CD8-positive, alpha-beta memory T cell (primary cell): Measurements from ENCODE around the gene TPST2. TPM values are rescaled to one million over a fixed set of nuclear protein-coding genes. Genes with fewer than 3 reads are reported as not detected.

ENCODE experiments used
- CTCF ChIA-PET: fragments of 350-600 bp; sonication (Branson Sonifier 250); formaldehyde crosslinking; loops from one replicate; lab custom pipeline; 2021; ENCODE audit warnings: antibody characterized with exemption; lab: Charles Lee
- POLR2A ChIA-PET: fragments of 350-600 bp; sonication (Branson Sonifier 250); formaldehyde crosslinking; loops from one replicate; lab custom pipeline; 2021; ENCODE audit warnings: antibody characterized with exemption; lab: Charles Lee
- DNase-seq, 5 donors: peaks; one replicate each; pipeline versions ENCODE4 v3.0.0 to v3.0.0-alpha.2; 2020 to 2022; ENCODE audit warnings: mixed read lengths in 1 of 5
- H3K27ac ChIP-seq: one replicate; pipeline ENCODE4 v1.7.0; 2013; ENCODE audit warnings: low read depth, mild to moderate bottlenecking, low read length, moderate library complexity
- H3K27me3 ChIP-seq: 2 replicates; pipeline ENCODE4 v1.7.0; 2013; ENCODE audit warnings: low read length, mild to moderate bottlenecking; ENCODE audit not compliant: insufficient read depth, poor library complexity, severe bottlenecking
- H3K36me3 ChIP-seq: 2 replicates; pipeline ENCODE4 v1.7.0; 2013; ENCODE audit warnings: mild to moderate bottlenecking, low read length, moderate library complexity; ENCODE audit not compliant: insufficient read depth
- H3K4me1 ChIP-seq: 2 replicates; pipeline ENCODE4 v1.7.0; 2013; ENCODE audit warnings: mild to moderate bottlenecking, low read length, moderate library complexity; ENCODE audit not compliant: insufficient read depth
- H3K4me3 ChIP-seq: 2 replicates; pipeline ENCODE4 v1.7.0; 2013; ENCODE audit warnings: mild to moderate bottlenecking, low read length
- H3K9me3 ChIP-seq: 2 replicates; pipeline ENCODE4 v1.7.0; 2013; ENCODE audit warnings: mild to moderate bottlenecking, low read length
- H3K27ac Mint-ChIP-seq, 8 donors: one replicate each; pipeline ENCODE4 v1.8.0; 2020 to 2021; ENCODE audit warnings: mixed read lengths in 8 of 8, mild to moderate bottlenecking in 6 of 8, inconsistent platforms in 3 of 8, moderate library complexity in 3 of 8
- H3K27me3 Mint-ChIP-seq, 2 donors: one replicate each; pipeline ENCODE4 v1.8.0; 2020 to 2021; ENCODE audit warnings: mixed read lengths in 2 of 2, mild to moderate bottlenecking in 1 of 2, moderate library complexity in 1 of 2
- H3K36me3 Mint-ChIP-seq, 3 donors: one replicate each; pipeline ENCODE4 v1.8.0; 2020 to 2021; ENCODE audit warnings: mixed read lengths in 3 of 3, inconsistent platforms in 1 of 3, mild to moderate bottlenecking in 1 of 3
- H3K4me1 Mint-ChIP-seq, 3 donors: one replicate each; pipeline ENCODE4 v1.8.0; 2020 to 2021; ENCODE audit warnings: mixed read lengths in 3 of 3, inconsistent platforms in 1 of 3, mild to moderate bottlenecking in 1 of 3
- H3K4me3 Mint-ChIP-seq, 7 donors: one replicate each; pipeline ENCODE4 v1.8.0; 2020 to 2021; ENCODE audit warnings: mixed read lengths in 7 of 7, mild to moderate bottlenecking in 6 of 7, moderate library complexity in 4 of 7, inconsistent platforms in 2 of 7
- H3K9me3 Mint-ChIP-seq, 5 donors: one replicate each; pipeline ENCODE4 v1.8.0; 2020 to 2022; ENCODE audit warnings: mixed read lengths in 5 of 5, mild to moderate bottlenecking in 3 of 5, moderate library complexity in 2 of 5, inconsistent platforms in 1 of 5
- polyA plus RNA-seq: library from polyadenylated mRNA; unstranded; fragments of 300-500 nt; fragmentation: Illumina TruSeq; gene quantifications from one replicate; pipeline ENCODE4 v1.2.3, GENCODE V29; 2021
- total RNA-seq, 2 experiments: library from RNA; stranded (reverse); gene quantifications; one replicate each; pipeline ENCODE4 v1.2.3, GENCODE V29; 2021

Gene TPST2
- 10 to 100 TPM; 36.7 to 37.3 TPM for total RNA-seq
- 201 TPM for polyA plus RNA-seq

DNA sequence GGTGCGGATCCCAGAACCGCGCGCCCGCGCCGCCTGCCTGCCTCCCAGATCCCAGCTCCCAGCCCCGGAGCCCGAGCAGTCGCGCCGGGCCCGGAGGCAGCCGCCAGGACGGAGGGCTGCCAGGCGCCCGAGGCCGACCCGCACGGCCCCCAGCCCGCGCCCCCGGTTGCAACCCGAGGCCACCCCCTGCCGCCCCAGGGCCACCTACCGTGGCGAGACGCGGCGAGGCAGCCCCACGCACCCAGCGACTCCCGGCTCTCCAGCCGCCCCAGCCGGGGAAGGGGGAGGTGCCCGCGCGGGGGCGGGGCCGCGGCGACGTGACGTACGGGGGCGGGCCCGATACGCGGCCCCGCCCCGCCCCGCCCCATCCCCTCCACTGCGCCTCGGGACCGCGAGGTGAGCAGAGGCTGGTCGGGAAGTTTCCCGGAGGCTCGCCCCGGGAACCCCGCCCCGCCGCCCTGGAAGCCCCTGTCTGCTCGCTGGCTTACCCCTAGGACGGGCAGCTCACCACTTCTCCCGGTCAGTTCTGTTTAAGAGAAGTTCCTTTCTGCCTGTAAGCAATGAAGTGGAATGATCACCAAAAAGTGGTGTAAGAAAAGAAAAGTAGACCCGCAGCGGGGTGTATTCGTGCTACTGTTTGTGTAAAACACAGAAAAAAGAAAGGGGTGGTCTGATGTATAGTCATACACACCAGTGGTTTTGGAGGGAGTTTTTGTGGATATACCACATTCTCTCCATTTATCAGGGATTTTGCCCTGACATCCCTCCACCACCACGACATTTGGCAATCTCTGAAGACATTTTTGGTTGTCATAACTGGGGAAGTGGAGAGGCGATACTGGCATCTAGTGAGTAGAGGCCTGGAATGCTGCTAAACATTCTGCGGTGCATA is at the start of gene TPST2:
TSS of gene TPST2 (minus strand) at position 288 of the 892 bp plus-strand sequence. CDS start 48,502 bp downstream, outside the sequence.
- Histone ChIP-seq H3K27me3 (no peaks in the 10 kb centered on the region), H3K4me3 (peak within 1 kb of the TSS; percentile 83), H3K9me3 (no peaks in the 10 kb centered on the region), H3K4me1 (peaks cover 69% of the 10 kb centered on the region), H3K36me3 (no peaks in the 10 kb centered on the region), H3K27ac (peak within 1 kb of the TSS; percentile 78)
- peak within 1 kb of the TSS; percentile 90 to 98 (median 95) for H3K27ac Mint-ChIP-seq
- ChIA-PET CTCF (interaction anchor here (1.0 kb wide), 1 partner anchor 87 kb away, joined by 3 read pairs; no protein-coding TSS in a partner anchor), POLR2A (interaction anchor here (1.0 kb wide), 1 partner anchor 83 kb away, joined by 3 read pairs; no protein-coding TSS in a partner anchor)
- no peaks in the 10 kb centered on the region for H3K27me3 Mint-ChIP-seq
- H3K4me1 Mint-ChIP-seq: peaks cover 74 to 90% (median 83%) of the 10 kb centered on the region in 3 donors
- H3K9me3 Mint-ChIP-seq: no peaks in the 10 kb centered on the region
- peaks cover 0 to 21% (median 0%) of the 10 kb centered on the region in 3 donors for H3K36me3 Mint-ChIP-seq
- peak within 1 kb of the TSS; percentile 95 to 98 (median 96) for H3K4me3 Mint-ChIP-seq
- DNase-seq: peak; percentile 74 to 85 (median 78)

DNA sequence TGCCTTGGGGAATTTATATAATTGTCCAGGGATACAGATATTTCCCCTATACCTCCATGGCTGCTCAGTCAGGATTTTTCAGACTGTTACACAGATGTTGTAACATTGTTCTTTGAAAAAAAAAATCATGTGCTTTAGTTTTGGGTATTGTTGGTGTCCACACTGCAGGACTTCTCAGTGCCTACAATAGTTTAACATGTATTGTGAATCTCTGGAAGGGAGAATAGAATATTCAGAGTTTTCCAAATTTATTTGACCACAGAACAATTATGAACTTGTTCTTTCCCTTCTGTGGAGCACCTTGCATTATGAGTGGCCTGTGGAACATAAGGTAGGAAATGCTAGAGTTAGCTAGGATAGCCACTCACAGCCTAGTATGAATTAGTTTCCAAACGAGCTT is 46.4 kb upstream of the TPST2 start:
- no peak overlapping the region for H3K4me3 Mint-ChIP-seq
- ChIA-PET CTCF (no interaction called here), POLR2A (no interaction called here)
- H3K27me3 Mint-ChIP-seq: no peaks in the 10 kb centered on the region
- no peaks in the 10 kb centered on the region for H3K27me3 ChIP-seq
- no peak for DNase-seq
- H3K27ac Mint-ChIP-seq: peak overlapping the region in 2 of 8 donors; percentile 30 to 65
- peaks cover 21 to 41% (median 24%) of the 10 kb centered on the region in 3 donors for H3K4me1 Mint-ChIP-seq
- H3K4me3 ChIP-seq: no peak overlapping the region
- no peak overlapping the region for H3K27ac ChIP-seq
- peaks cover 11% of the 10 kb centered on the region for H3K4me1 ChIP-seq
- H3K9me3 Mint-ChIP-seq: no peaks in the 10 kb centered on the region
- H3K36me3 Mint-ChIP-seq: peaks cover 0 to 3% (median 0%) of the 10 kb centered on the region in 3 donors
- H3K9me3 ChIP-seq: no peaks in the 10 kb centered on the region
- no peaks in the 10 kb centered on the region for H3K36me3 ChIP-seq

DNA sequence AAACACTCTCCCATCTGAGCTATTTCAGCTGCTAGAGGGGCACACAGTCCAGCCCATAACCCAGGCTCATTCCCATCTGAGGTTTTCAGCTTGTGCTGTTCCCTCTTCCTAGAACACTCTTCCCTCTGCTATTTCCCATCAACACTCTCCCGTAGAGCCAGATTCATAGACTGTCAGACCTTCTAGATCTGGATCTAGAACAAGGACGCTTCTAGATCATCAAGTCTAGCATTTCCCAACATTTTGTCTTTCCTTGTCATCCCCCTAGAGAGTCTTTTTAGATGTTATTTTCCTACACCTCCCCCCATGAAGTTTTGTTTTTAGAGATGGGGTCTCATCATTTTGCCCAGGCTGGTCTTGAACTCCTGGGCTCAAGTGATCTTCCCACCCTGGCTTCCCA is 45.2 kb upstream of the TPST2 start:
- no peaks in the 10 kb centered on the region for H3K4me1 ChIP-seq
- H3K9me3 Mint-ChIP-seq: peaks cover 0 to 4% (median 0%) of the 10 kb centered on the region in 5 donors
- peak overlapping the region in 1 of 8 donors; percentile 38 for H3K27ac Mint-ChIP-seq
- H3K27ac ChIP-seq: no peak overlapping the region
- ChIA-PET POLR2A (no interaction called here), CTCF (no interaction called here)
- H3K36me3 Mint-ChIP-seq: peaks cover 0 to 3% (median 0%) of the 10 kb centered on the region in 3 donors
- peaks cover 13 to 30% (median 14%) of the 10 kb centered on the region in 3 donors for H3K4me1 Mint-ChIP-seq
- no peak overlapping the region for H3K4me3 Mint-ChIP-seq
- DNase-seq: no peak
- H3K36me3 ChIP-seq: no peaks in the 10 kb centered on the region
- no peaks in the 10 kb centered on the region for H3K9me3 ChIP-seq
- H3K4me3 ChIP-seq: no peak overlapping the region
- no peaks in the 10 kb centered on the region for H3K27me3 Mint-ChIP-seq
- no peaks in the 10 kb centered on the region for H3K27me3 ChIP-seq

DNA sequence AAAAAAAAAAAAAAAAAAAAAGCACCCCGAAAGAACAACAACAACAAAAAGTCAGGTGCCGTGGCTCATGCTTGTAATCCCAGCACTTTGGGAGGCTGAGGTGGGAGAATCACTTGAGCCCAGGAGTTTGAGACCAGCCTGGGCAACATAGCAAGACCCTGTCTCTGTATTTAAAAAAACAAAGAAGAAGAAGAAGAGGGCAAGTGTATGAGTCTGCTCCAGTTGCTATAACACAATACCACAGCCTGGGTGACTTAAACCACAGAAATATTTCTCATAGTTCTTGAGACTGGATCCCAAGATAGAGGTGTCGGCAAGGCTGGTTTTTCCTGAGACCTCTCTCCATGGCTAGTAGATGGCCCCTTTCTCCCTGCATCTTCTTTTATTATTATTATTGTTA is 44.3 kb upstream of the TPST2 start:
- Mint-ChIP-seq H3K36me3 (peaks cover 0 to 3% (median 0%) of the 10 kb centered on the region in 3 donors), H3K27ac (no peak overlapping the region), H3K27me3 (no peaks in the 10 kb centered on the region), H3K4me3 (no peak overlapping the region), H3K9me3 (peaks cover 0 to 4% (median 0%) of the 10 kb centered on the region in 5 donors), H3K4me1 (peaks cover 10 to 25% (median 14%) of the 10 kb centered on the region in 3 donors)
- ChIA-PET POLR2A (no interaction called here), CTCF (interaction anchor here (1.2 kb wide), 1 partner anchor 40 kb away, joined by 4 read pairs; no protein-coding TSS in a partner anchor)
- DNase-seq: no peak
- Histone ChIP-seq H3K9me3 (no peaks in the 10 kb centered on the region), H3K36me3 (no peaks in the 10 kb centered on the region), H3K27me3 (no peaks in the 10 kb centered on the region), H3K4me3 (no peak overlapping the region), H3K27ac (no peak overlapping the region), H3K4me1 (no peaks in the 10 kb centered on the region)

DNA sequence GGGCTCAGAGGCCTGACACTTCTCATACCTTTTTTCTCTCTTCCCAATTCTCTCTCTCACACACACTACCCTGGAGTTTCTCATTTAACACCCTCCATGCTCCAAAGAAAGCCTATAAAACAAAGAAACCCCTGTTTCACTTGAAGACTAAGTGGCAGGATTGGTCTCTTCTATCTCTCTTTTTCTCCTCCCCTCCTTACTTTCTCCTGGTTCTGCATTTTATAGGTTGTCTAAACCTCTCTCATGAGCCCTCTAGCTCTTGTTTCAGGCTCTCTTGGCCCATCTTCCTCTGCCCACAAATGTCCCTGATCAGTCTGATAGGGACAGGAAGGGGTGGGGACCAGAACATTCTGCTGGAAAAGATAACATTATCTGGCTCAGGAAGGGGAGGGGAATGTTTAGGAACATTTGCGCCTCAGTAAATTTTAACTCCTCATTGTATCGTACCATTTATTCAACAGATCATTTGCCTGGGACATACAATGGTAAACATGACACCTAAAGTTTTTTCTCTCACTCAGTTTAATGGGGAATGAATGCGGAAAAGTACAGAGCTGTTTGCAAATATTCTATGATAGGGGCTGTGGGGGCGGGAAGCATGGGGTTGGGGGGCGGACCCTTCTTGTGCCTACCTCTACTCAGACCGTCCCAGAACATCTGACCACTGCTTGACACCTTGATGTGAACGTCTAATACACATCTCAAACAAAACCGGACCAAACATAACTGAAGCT is 42.7 kb upstream of the TPST2 start:
- peaks cover 0 to 3% (median 0%) of the 10 kb centered on the region in 3 donors for H3K36me3 Mint-ChIP-seq
- Histone ChIP-seq H3K27ac (peak overlapping the region; percentile 13), H3K9me3 (no peaks in the 10 kb centered on the region), H3K4me3 (no peak overlapping the region), H3K36me3 (no peaks in the 10 kb centered on the region), H3K4me1 (peaks cover 4% of the 10 kb centered on the region), H3K27me3 (no peaks in the 10 kb centered on the region)
- H3K4me3 Mint-ChIP-seq: no peak overlapping the region
- H3K9me3 Mint-ChIP-seq: peaks cover 0 to 4% (median 0%) of the 10 kb centered on the region in 5 donors
- POLR2A ChIA-PET: no interaction called here
- peaks cover 18 to 33% (median 25%) of the 10 kb centered on the region in 3 donors for H3K4me1 Mint-ChIP-seq
- CTCF ChIA-PET: interaction anchor here (1.2 kb wide), 2 partner anchors 9 to 38 kb away, joined by 3 to 4 read pairs; no protein-coding TSS in a partner anchor
- no peak overlapping the region for H3K27ac Mint-ChIP-seq
- no peaks in the 10 kb centered on the region for H3K27me3 Mint-ChIP-seq
- no peak for DNase-seq

DNA sequence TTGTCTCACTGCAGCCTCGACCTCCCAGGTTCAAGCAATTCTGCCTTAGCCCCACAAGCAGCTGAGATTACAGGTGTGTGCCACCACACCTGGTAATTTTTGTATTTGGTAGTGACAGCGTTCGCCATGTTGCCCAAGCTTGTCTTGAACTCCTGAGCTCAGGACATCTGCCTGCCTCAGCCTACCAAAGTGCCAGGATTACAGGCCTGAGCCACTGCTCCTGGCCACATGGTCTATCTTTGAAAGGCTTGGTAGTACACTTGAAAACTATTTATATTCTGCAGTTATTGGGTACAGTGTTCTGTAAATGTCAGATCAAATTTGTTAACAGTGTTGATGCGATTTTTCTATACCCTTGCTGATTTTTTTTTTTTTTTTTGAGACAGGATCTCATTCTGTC is 41.4 kb upstream of the TPST2 start:
- H3K36me3 Mint-ChIP-seq: peaks cover 0 to 3% (median 0%) of the 10 kb centered on the region in 3 donors
- Histone ChIP-seq H3K27ac (peak overlapping the region; percentile 6), H3K9me3 (no peaks in the 10 kb centered on the region), H3K4me1 (peaks cover 4% of the 10 kb centered on the region), H3K4me3 (no peak overlapping the region), H3K27me3 (no peaks in the 10 kb centered on the region), H3K36me3 (no peaks in the 10 kb centered on the region)
- no peak overlapping the region for H3K4me3 Mint-ChIP-seq
- peaks cover 0 to 4% (median 0%) of the 10 kb centered on the region in 5 donors for H3K9me3 Mint-ChIP-seq
- no peak overlapping the region for H3K27ac Mint-ChIP-seq
- H3K4me1 Mint-ChIP-seq: peaks cover 21 to 34% (median 25%) of the 10 kb centered on the region in 3 donors
- DNase-seq: no peak
- ChIA-PET CTCF (interaction anchor here (1.2 kb wide), 1 partner anchor 128 kb away, joined by 3 read pairs; no protein-coding TSS in a partner anchor), POLR2A (no interaction called here)
- no peaks in the 10 kb centered on the region for H3K27me3 Mint-ChIP-seq

DNA sequence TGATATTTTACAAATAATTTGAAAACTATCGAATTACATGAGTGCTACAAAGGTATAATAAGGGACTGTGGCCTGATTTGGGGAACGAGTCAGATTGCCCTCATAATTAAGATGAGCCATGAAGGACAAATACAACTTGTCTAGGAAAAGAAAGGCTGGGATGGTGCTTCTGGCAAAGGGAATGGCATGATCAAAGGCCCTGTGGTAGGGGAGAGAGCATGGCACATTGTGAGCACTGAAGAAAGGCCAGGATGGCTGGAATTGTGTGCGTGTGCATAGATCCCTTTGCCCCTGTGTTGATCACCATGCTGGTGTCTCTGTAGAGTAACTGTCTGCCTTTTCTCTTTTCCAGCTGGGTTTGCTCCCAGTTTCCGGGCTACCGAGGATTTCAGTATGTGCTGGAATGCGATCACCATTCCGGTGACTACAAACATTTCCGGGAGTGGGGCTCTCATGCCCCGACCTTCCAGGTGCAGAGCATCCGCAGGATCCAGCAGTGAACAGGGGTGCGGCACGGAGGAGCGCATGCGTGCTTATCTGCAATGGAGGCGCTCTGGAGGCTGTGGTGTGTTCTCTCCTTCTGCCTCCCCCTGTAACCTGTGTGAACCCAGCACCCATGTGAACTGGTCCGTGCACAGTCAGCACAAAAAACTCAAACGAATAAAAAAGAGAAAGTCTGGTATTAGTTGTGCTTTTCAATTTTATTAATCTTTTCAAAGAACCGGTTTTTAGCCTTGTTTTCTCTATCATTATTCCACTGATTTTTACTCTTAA is 40.2 kb upstream of the TPST2 start:
- no peak overlapping the region for H3K27ac Mint-ChIP-seq
- H3K9me3 ChIP-seq: no peaks in the 10 kb centered on the region
- no peak overlapping the region for H3K4me3 ChIP-seq
- H3K27me3 Mint-ChIP-seq: no peaks in the 10 kb centered on the region
- ChIA-PET CTCF (interaction anchor here (0.7 kb wide), 1 partner anchor 12 kb away, joined by 3 read pairs; no protein-coding TSS in a partner anchor), POLR2A (interaction anchor here (0.7 kb wide), 1 partner anchor 54 kb away, joined by 8 read pairs; no protein-coding TSS in a partner anchor)
- H3K4me3 Mint-ChIP-seq: no peak overlapping the region
- no peaks in the 10 kb centered on the region for H3K36me3 ChIP-seq
- DNase-seq: no peak
- peaks cover 21 to 34% (median 25%) of the 10 kb centered on the region in 3 donors for H3K4me1 Mint-ChIP-seq
- peaks cover 0 to 4% (median 0%) of the 10 kb centered on the region in 5 donors for H3K9me3 Mint-ChIP-seq
- H3K27ac ChIP-seq: peak overlapping the region; percentile 12
- no peaks in the 10 kb centered on the region for H3K27me3 ChIP-seq
- peaks cover 0 to 3% (median 0%) of the 10 kb centered on the region in 3 donors for H3K36me3 Mint-ChIP-seq
- H3K4me1 ChIP-seq: peaks cover 4% of the 10 kb centered on the region
